ENCODE measurements around the gene KCNQ1OT1.

Gene KCNQ1OT1

DNA sequence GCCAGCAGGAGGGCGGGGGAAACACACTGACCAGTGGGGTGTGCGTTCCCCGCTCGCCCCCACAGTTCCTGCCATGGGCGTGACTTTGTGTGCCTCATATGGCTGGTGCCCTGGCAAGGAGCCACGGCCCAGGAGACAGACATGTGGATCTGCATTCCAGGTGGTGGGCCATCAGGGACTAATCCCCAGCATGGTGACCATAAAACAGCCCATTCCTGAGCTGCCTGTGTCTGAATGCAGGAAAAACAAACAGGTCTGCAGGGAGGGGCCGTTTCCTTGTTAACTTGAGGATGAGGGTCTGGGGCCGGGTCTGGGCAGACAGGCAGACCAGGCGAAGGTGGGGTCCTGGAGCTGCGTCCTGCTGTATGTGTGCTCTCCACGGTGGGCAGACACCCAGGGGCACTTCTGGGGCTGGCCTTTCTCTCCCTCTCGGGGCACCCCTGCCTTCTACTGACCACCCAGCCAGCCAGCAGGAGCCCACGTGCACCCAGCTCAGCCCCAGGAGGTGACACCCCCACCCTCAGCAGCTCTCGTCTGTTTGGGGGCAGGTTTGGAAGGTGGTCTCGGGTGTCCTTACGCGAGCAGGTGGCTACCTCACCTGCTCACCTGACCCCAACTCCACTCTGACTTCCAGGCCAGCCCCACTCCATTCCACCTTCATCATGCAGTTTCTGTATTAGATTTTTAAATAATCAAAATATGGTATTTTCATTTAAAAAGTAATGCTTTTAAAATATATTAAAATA, 120.3 kb downstream of the KCNQ1OT1 start:
- DNase-seq: no peak

DNA sequence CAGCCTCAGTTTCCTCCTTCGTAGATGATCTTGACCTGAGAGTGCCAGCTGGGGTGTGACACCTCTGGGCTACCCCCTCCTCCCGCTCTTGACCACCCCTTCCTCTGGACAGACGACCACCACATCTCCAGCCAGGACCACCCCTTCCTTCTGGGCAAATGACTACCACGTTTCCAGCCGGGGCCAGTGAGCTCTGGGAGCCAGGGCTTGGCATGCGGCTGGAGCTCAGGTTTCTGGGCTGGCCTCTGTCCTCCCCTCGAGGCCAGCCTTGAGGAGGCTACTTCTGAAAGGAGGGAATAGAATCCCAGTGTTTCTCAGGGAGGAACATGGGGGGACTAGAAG, 120.9 kb downstream of the KCNQ1OT1 start:
- DNase-seq: no peak

DNA sequence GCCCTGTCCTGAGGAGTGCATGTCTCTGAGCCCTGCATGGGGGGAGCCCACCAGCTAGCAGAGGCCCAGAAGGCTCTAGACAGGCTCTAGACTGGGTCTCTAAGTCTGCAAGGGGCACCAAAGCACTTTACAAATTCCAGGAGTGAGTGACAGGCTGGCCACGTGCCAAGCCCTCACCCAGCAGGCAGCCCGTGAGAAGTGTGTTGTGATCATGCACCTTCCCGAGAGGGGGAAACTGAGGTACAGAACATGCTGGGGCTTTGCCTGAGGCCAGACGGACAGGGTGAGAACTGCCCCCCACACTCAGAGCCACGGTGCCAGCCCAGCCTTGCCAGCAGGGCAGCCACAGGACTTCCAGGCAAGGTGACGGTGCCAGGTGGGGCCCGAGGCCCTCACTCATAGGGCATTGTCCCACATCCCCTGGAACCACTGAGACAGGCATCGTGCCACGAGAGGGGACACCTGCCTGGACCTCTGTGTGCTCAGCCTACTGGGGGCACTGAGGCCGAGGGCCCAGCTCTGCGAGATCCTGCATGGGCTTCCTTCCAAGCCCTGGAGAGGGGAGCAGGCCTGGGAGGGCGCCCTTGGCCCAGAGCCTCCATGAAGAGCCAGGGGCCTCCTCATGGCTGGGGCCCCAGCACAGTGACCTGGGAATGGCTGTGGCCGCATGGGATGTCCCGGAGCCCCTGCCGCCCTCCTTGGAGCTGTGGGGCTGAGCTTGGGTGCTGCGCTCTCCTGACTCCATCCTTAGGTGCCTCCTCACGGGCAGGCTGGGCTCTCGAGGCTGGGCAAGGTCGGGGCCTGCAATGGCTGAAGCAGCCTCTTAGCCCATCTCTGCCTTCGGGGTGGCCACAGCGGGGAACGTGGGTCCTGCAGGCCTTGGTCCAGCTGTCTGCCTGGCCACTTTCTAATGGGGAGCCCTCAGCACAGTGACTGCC, 121.5 kb downstream of the KCNQ1OT1 start:
- no peak for DNase-seq

DNA sequence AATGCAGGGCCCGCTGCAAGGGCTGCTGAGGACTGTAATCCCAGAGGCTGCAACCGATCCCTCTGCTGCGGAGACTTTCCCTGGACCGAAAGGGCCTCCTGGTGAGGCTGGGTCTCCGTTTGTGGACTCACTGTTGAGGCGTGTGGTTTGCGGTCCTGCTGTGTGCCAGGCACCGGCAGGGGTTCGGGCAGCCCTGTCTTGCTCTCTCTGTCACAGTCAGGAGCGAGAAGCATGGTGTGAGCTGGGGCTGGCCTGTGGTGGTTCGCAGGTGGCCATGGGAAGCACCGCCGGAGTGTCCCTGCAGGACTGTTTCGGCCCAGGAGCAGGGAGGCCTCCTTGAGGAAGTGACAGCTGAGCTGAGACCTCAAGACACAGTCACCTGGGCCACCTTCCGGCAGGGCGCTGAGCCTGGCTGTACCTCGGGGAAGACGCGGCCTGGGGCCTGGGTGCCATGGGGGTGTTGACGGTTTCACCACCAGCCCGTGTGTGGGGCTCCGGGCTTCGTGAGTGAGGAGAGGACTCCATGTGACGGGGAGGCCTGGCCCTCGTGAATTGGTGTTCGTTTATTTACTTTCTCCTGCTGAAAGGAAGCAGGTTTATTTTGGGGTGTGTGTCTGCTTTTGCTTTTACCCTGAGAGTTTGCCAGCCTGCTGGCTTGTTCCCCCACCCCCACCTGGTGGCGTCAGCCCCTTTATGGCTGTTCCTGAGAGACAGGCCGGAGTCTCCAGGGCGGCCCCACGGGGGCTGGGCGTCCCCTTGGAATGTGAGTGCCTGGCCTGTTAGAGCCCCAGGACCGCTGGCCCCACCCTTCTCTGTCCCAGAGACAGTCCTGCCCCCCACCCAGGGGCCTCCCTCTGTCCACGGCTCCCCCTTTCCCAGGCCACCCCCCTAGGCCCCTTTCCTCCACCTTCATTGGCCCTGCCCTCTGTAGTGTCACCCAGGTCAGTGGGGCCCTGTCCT, 122.5 kb downstream of the KCNQ1OT1 start:
- no peak for DNase-seq

DNA sequence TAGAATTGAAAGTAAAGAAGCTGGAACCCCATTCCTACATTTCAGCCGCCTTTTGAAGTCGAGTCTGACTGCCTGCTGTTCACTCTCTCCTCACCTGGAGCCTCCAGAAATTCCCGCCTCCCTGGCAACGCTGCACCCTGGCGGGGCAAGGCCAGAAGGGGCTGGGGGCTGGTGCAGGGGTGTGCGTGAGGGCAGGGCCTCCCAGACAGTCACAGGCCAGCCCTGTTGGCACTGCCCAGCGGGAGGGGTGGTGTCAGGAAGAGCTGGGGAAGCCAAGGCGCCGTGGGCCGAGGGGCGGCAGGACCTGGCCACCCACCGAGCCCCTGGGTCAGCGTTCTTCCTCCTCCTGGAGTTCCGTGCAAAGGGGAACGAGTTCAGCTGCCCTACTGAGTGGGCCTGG, 123.2 kb downstream of the KCNQ1OT1 start:
- no peak for DNase-seq

DNA sequence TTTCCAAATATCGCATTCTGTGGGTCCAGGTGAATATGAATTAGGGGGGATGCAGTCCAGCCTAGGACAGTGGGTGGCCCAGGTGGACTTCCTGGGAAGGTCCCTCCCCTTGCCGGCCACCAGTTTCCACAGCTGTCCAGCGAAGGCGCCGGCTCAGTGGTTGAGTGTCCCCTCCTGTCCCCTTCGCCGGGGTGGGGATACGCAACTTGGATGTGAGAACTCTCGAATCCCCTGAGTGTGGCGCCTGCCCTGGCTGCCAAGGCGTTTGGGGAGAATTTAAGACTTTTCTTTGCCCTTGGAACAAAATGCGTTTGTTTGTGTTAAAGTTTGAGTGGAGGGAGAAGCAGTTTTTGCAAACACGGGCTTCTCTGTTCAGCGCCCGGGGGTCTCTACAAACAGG, 123.7 kb downstream of the KCNQ1OT1 start:
- DNase-seq: no peak

DNA sequence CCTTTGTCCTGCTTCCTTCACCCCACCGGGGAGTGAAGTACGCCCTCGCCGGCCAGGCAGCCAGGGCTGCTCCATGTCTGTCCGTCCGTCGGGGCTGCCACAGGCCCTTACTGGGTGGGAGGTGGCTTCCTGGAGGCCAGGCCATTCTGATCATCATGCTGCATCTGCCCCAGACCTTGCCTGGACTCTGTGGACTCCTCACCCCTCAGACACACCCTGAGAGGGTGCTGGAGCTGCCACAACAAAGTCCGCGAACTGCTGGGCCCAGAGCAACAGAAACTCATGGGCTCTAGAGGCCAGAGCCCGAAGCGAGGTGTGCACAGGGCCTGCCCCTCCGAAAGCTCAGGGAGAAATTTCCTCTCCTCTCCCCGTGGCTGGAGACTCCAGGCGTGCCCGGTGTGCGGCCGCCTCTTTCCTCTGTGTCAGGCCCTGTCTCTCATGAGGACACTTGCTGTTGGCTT, 124.2 kb downstream of the KCNQ1OT1 start:
- DNase-seq: no peak

DNA sequence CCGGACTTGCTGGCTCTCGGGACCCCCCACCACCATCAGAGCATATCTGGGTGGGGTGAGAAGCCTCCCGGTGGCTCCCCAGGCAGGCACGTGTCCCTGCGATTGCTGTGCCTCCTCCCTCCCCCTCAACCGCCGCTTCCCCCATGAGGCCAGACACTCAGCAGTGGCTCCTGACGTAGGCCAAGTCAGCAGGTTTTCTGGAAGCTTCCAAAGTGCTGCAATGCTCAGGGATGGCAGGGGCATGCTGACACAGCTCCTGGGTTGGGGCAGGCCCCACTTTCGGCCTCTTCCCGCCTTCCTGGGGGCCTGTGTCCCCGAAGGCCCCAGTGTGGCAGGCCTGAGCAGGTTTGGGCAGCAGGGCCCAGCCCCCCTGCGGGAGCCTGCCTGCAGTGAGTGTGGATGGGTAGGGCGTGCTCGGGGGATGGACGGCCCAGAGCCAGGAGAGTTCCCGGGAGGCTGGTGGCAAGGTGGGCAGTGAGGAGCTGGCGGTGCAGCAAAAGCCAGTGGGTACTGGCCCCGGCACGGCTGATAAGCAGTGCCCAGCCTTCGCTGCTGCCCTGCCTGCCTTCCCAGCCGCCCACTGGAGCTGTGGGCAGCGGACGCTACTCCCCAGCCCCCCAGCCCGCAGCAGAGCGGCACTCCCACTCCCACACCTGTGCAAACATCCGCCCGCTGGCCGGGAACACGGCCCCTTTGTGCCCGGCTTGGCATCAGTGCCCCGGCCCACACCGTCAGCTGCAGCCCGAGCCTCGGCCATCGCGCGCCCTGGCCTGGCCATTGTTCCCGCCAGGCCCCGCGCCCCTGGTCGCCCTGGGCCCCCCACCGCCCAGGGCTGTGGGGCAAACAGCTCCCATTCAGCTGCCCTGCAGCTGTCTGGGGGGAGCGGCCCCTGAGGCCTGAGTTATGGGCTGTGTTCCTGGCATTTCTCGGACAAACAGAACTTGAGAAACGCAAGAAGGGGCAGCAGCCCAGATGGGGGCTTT, 125.0 kb downstream of the KCNQ1OT1 start:
- DNase-seq: no peak

DNA sequence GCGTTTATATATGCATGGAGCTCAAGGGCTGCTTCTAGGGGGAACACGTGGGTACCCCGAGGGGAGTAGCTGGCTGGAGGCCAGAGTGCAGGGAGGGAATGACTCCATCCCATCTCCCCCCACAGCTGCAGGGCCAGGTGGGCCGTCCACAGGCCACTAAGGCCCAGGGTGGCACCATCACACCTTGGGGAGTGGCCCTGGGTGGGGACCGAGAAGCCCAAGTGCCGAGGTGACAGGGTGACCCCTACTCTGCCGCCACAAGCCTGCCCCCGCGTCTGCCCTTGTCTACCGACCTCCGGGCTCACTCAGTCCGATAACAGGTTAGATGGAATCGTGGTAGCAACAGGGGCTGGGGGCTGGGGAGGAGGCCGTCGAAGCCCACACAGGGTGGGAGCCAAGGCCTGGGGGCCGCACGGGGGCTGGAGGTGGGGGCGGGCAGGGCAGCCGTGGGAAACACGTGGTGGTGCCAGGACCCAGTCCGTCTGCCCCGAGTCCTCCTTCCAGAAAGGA, 125.7 kb downstream of the KCNQ1OT1 start:
- no peak for DNase-seq

DNA sequence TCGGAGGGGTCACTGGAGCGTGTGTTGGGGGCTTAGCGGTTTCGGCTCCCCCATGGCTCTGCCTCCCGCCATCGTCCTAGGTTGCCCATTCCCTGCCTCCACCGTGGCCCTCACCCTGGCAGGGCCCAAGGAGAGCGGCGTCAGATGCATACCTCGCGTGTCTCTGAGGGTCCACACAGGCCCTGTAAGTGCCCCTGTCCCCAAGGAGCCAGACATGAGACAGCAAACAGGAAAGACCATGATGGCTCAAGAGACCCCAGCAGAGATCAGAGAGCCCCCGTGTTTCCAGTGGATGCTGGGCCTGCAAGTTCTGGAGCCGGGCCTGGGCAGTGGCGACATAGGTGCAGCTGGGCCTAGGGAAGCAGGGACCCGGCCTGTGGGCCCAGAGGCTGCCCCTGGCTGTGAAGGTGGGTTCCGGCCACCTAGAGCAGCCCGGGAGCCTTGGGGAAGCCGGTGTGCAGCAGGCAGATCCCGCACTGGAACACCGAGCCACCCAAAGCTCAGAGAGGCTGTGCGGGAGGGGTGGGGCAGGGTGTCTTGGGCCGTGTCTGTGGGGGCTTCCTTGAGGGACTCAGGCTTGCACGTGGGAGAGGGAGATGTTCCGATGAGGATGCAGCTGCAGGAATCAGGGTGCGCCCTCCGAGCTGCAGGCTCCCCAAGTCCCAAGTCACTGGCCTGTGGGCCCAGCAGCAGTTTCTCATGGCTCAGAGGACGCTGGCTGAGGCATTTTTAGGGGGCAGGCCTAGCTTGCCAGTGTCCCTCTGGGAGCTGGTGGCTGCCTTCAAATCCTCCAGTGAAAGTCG, 126.4 kb downstream of the KCNQ1OT1 start:
- DNase-seq: no peak

DNA sequence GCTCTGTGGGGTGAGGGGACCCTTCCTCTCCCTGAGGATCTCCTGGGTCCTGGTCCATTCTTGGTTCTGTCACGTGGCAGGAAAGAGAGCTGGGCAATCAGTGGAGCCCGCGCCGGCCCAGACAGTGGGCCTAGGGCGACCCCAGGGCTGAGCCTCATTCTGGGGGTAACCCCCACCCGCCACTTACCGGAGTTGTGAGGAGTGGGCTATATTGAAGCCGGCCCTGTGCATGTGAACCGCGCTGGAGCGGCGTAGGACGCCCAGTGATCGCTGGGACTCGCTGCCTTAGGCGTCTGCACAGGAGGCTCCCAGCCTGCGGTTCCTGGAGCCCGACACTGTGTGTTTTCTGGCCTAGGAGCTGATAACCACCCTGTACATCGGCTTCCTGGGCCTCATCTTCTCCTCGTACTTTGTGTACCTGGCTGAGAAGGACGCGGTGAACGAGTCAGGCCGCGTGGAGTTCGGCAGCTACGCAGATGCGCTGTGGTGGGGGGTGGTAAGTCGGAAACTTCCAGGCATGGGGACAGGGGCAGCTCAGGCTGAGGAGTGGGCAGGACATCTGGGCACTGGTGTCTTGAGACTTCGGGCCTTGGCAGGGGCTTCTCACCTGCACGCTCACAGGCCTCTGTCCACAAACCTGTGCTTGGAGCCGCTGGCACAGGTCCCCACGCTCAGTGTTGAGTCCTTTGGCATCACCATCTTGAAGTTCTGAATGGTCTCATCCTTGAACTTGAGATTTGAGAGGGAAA, 127.1 kb downstream of the KCNQ1OT1 start:
- DNase-seq: no peak

DNA sequence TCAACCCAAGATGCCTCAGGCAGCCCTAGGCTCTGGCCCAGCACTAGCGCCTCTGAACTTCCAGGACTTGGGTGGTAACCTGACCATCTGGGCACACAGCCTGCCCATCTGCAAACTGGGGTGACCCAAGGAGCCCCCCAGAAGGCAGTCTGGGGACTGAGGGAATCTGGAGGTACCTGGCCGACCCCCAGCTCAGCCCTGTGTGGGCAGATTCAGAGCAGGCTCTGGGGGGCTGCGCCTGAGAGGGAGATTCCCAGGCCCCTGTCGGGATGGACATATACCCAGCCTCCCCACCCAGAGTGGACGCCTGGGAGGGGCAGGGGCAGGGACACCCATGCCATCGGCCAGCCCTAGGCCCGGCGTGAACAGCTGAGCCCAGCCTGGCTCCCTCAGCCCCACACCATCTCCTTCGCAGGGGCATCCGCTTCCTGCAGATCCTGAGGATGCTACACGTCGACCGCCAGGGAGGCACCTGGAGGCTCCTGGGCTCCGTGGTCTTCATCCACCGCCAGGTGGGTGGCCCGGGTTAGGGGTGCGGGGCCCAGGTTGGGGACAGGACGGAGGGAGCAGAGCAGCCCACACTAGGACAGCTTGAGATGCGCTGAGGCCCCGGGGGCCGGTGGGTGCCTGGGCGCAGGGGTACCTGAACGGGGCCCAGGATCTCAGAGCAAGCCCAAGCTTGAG, 128.1 kb downstream of the KCNQ1OT1 start:
- no peak for DNase-seq

DNA sequence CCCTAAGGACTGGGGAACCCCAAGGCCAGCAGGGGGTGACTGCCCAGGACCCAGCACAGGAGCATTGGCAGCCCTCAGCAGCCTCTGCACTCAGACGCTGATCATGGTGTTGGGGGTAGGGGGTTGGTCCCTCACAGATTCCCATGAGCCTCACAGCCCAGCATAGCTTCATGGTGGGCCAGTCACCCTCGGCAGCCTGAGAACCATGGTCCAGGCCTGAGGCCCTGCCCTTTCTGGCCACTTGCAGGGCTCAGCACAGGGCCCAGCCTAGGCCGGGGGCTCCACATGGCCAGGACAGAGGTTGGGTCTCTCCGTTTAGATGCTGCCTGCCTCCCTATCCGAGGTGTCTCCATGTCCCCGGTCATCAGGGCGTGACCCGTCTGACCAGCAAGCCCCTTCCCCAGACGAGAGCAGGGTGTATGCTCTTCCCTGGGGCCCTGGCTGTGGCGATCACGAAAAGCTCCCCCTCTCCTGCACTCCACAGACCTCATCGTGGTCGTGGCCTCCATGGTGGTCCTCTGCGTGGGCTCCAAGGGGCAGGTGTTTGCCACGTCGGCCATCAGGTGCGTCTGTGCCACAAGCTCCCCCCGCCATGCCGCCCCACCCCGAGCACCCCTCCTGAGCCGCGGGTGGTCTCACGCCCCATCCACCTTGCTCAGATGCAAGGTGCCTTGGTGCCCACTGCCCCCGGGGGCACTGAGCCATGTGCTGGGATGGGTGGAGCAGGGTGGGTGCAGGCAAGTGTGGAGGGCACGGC, 128.8 kb downstream of the KCNQ1OT1 start:
- DNase-seq: no peak

DNA sequence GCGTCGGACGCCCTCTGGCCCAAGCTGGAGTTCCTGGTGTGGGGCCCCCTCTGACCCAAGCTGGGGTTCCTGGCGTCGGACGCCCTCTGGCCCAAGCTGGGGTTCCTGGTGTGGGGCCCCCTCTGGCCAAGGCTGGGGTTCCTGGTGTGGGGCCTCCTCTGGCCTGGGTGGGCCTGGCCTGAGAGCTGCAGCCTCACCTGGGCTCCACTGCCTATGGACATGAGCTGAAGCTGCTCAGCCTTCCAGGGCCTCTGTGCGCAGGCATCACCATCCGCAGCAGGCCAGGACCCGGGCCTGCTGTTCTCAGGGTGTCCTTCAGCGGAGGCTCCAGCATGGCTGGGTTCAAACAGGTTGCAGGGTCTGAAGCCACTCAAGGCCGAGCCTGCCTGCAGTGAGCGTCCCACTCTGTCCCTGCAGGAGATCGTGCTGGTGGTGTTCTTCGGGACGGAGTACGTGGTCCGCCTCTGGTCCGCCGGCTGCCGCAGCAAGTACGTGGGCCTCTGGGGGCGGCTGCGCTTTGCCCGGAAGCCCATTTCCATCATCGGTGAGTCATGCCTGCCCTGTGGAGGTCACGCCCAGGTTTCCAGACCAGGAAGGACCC, 129.5 kb downstream of the KCNQ1OT1 start:
- DNase-seq: no peak

DNA sequence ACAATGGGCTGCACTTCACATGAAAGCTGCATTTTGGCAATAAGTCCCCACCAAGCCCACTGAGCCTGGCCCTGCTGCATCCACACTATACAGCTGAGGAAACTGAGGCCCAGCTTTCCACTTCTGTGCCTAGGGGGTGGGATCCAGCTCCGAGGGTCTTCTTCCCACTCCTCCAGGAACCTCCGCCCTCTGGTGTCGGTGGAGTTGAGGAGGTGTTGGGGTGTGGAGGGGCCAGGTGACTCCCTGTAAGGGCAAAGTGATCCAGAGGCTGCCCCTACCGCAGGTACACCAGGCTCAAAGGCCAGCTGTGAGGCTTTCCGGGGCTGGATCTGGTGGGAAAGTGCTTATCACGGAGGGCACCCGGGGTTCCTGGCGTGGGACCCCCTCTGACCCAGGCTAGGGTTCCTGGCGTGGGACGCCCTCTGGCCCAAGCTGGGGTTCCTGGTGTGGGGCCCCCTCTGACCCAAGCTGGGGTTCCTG, 130.0 kb downstream of the KCNQ1OT1 start:
- no peak for DNase-seq

DNA sequence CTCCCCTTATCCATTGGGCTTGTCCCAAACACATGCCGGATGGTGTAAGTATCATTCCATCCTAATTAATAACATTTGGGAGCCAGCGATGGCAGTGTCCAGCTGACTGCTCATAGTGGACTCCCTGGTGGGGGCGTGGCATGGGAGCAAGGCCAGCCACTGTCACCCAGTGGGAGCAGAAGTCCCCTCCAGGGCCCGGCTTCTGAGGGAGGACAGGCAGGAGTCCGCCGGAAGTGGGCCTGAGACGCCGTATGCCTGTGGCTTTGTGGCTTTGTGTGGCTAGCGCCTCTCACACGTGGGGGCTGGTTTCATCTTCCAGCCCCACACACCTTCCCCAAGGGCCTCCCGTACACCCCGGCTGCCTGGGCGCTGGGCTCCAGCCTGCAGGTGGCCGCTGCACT, 130.5 kb downstream of the KCNQ1OT1 start:
- no peak for DNase-seq

DNA sequence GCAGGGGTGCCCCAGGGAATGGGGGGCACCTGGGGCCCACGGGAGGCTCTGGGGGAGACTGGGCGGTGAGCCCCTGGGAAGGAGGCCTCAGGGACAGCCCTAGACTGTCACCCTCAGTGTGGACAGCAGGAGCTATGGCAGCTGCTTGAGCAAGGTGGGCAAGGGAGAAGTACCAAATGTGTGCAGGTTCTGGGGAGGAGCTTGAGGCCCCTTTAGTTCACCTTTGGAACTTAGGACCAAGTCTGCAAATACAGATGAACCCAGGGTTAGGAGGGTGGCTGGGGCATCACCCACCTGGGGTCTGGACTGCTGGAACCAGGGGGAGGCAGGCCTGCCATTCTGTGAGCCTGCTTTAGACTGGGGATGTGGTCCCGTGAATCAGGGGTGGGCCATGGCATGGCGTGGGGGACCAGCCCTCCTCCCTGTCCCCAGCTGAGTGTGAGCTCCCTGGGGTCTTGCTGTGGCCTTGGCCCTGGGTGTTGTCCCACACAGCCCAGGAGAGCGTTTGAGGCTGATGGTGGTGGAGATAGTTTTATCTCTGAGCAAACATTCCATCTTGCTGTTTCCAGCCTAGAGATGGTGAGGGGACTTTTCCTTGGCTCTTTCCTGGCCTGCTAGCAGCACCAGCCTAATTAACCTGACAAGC, 132.6 kb downstream of the KCNQ1OT1 start:
- no peak for DNase-seq
